Stimulated activated naive CD8-positive, alpha-beta T cell treated with anti-CD3 and anti-CD28 coated beads, Interleukin-15, Interleukin-2, amounts not matched to agents 100 ng/mL and 50 ng/mL, for 24 hours (primary cell): ENCODE results near the gene SREBF2.

Experiments
- H3K27ac Mint-ChIP-seq: one replicate; pipeline ENCODE4 v1.8.0; 2021; ENCODE audit warnings: mild to moderate bottlenecking, mixed read lengths
- H3K27me3 Mint-ChIP-seq: one replicate; pipeline ENCODE4 v1.8.0; 2021; ENCODE audit warnings: mixed read lengths
- H3K36me3 Mint-ChIP-seq: one replicate; pipeline ENCODE4 v1.8.0; 2021; ENCODE audit warnings: low read depth, mixed read lengths
- H3K4me1 Mint-ChIP-seq: one replicate; pipeline ENCODE4 v1.8.0; 2021; ENCODE audit warnings: low read depth, mixed read lengths
- H3K4me3 Mint-ChIP-seq: one replicate; pipeline ENCODE4 v1.8.0; 2021; ENCODE audit warnings: mild to moderate bottlenecking, mixed read lengths
- H3K9me3 Mint-ChIP-seq: one replicate; pipeline ENCODE4 v1.8.0; 2021; ENCODE audit warnings: mixed read lengths

Gene SREBF2

GRCh38 chr22:41912338-41913039, 79.6 kb downstream of the SREBF2 start:
- H3K9me3 Mint-ChIP-seq = no peaks in the 10 kb centered on the region
- H3K27ac Mint-ChIP-seq = no peak overlapping the region
- H3K4me1 Mint-ChIP-seq = peaks cover 41% of the 10 kb centered on the region
- H3K36me3 Mint-ChIP-seq = no peaks in the 10 kb centered on the region
- peaks cover 41% of the 10 kb centered on the region for H3K27me3 Mint-ChIP-seq
- H3K4me3 Mint-ChIP-seq = no peak overlapping the region

DNA sequence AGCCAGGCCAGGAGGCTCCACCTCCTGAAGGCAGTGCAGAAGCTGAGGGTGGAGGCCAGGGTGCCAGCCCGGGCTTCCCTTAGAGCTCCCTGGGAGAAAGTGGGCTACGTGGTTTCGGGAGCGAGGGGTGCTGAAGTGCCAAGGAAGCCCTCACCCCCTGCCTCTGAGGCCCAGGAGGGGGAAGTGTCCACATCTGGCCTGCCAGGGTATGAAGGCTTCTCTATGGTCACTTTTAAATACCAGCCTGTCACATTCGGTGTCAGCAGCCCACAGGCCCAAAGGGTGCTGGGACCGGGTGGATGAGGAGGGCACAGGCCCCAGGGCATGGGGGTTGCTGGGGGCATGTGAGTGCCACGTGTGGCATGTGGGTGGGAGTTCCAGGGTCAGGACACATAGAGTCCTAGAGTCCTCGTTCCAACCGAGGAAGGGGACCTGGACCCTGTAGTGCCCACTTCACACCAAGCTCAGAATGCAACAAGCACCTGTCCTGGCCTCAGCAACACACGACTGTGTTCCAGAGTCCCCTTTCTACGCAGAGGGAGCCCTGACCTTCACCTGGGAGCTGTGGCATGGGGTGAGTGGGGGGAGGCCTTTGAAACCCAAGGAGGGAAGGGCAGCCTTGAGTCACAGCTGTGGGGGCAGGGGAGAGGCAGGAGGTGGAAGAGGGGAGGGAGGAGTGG, 80.3 kb downstream of the SREBF2 start:
- Mint-ChIP-seq H3K9me3 (no peaks in the 10 kb centered on the region), H3K27ac (no peak overlapping the region), H3K4me1 (peaks cover 38% of the 10 kb centered on the region), H3K36me3 (no peaks in the 10 kb centered on the region), H3K4me3 (peak overlapping the region; percentile 37), H3K27me3 (peaks cover 41% of the 10 kb centered on the region)

DNA sequence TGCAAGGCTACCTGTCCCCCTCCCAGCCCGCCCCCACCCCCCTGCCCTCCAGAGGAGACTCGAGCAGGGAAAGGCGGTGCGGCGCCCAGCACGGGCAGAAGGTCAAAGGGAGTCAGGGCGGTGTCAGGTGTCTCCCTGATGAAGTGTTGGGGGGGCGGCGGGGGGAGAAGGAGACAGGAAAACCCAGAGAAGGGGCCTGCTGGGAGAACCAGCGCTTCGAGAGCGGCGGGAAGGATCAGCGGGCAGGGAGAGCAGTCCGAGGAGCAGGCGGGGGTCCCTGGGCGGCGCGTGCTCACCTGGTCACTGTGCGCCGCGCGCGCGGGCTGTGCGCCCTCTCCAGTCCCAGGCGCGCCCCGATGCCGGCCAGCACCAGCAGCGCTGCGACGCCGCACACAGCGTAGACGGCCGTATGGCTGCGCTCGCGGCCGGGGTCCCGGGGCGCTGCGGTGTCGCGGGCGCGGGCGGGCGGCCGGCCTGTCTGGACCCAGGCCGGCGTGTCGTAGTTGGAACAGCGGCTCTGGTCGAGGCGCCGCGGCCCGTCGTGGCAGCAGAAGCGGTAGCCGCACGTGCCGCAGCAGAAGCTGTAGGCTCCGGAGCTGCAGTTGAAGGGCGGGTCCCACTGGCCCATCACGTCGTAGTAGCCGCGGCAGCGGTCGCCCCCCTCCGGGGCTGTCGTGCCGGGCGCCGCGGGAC, 81.1 kb downstream of the SREBF2 start:
- Mint-ChIP-seq H3K4me3 (peak overlapping the region; percentile 41), H3K9me3 (no peaks in the 10 kb centered on the region), H3K36me3 (no peaks in the 10 kb centered on the region), H3K27ac (no peak overlapping the region), H3K4me1 (peaks cover 39% of the 10 kb centered on the region), H3K27me3 (peaks cover 41% of the 10 kb centered on the region)

GRCh38 chr22:41914611-41915034, 81.7 kb downstream of the SREBF2 start:
- H3K27me3 Mint-ChIP-seq = peaks cover 41% of the 10 kb centered on the region
- H3K9me3 Mint-ChIP-seq = no peaks in the 10 kb centered on the region
- H3K36me3 Mint-ChIP-seq = no peaks in the 10 kb centered on the region
- H3K4me1 Mint-ChIP-seq = peaks cover 38% of the 10 kb centered on the region
- no peak overlapping the region for H3K4me3 Mint-ChIP-seq
- H3K27ac Mint-ChIP-seq = no peak overlapping the region

DNA sequence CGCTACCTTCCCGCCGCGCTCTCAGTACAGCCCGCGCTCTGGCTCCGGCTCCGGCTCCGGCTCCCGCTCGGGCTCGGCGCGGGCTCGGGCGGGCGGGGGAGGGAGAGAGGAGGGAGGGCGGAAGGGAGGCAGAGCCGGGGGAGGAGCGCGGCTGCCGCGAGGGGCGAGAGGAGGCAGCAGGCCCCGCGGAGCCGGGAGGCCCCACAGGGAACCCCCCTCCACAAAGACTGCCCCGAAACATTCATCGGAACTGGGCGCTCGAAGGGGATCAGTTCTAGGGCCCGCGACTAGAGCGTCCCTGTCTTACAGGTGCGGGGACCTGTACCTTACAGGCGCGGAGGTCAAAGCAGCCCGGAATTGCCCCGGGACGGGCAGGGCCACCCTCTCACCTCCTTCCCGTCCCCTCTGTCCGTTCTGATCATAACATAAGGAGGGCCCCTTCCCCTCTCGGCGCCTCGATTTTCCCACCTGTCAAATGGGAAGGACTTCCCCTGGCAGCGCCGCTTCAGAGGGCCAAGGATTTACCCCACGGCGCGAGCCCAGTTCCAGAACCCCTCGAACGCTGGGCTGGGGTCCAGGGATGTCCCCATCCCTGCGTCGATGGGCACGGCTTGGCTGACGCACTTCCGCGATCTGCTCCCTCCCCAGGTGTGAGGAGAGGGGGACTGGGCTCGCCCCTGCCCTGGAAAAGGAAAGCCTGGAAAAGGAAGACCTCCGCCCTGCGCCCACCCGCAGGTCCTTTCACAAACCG, 82.3 kb downstream of the SREBF2 start, which contains the start of gene SHISA8:
Gene SHISA8, minus strand, starts transcription at position 40 of the 751 bp plus-strand sequence. CDS start 407 bp downstream, outside the sequence.
- Mint-ChIP-seq H3K27me3 (peaks cover 41% of the 10 kb centered on the region), H3K4me3 (peak within 1 kb of the TSS; percentile 41), H3K4me1 (peaks cover 40% of the 10 kb centered on the region), H3K36me3 (no peaks in the 10 kb centered on the region), H3K9me3 (no peaks in the 10 kb centered on the region), H3K27ac (no peak within 1 kb of the TSS)

DNA sequence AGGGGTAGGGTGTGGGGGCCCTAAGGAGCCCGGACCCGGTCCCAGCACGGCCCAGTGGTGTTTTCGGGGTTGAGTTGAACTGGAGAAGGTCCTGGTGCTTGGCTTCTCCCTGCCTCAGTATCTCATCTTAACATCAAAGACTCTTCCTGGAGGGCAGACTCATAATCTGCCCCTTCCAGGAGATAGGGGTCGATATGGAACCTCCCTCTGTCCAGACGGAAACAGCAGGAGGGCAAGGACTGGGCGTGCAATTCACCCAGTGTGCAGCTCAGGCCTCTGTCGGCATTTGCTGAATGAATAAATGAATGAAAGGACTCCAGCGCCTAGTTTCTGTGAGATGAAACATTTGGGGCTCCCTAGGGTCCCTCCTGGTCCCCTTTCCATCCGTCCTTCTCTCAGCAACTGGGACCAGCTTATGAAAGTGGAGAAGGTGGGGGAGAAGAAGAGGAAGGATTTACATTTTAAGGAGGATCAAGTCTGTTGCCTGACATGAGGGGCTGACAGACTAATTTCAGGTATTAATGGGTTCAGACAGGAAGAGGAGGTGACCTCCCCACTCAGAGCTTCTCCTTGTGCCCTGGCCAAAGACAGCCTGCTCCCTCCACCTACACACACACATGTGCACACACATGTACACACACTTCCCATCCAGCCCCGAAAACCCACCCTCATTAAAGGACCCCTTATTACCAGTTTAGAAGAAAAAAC, 83.0 kb downstream of the SREBF2 start:
- H3K4me3 Mint-ChIP-seq = peak overlapping the region; percentile 32
- H3K9me3 Mint-ChIP-seq = no peaks in the 10 kb centered on the region
- peaks cover 43% of the 10 kb centered on the region for H3K4me1 Mint-ChIP-seq
- no peaks in the 10 kb centered on the region for H3K36me3 Mint-ChIP-seq
- peaks cover 41% of the 10 kb centered on the region for H3K27me3 Mint-ChIP-seq
- no peak overlapping the region for H3K27ac Mint-ChIP-seq

DNA sequence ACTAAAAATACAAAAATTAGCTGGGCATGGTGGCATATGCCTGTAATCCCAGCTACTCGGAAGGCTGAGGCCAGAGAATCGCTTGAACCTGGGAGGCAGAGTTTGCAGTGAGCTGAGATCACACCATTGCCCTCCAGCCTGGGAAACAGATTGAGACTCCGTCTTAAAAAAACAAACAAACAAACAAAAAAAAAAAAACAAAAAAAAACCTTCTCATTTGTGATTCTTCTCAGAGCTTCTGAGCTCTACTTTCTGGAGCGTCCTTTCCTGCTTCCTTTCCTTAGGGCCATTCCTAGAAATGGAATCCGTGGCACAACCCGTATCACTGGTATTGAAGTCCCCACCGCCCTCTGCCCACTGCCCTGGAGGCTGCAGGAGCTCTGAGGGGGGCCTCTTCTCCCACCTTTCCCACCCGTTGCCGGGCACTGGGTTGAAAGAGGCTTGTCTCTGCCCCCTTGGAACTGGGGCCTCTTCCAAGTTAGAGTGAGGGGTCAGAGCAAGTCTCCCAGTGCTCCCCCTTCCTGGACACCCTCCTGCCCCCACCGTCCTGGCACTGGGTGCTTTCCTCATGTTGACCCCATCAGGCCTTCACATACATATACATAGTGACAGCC, 83.9 kb downstream of the SREBF2 start:
- H3K4me1 Mint-ChIP-seq = peaks cover 36% of the 10 kb centered on the region
- no peaks in the 10 kb centered on the region for H3K9me3 Mint-ChIP-seq
- no peak overlapping the region for H3K27ac Mint-ChIP-seq
- H3K27me3 Mint-ChIP-seq = peaks cover 34% of the 10 kb centered on the region
- no peak overlapping the region for H3K4me3 Mint-ChIP-seq
- H3K36me3 Mint-ChIP-seq = no peaks in the 10 kb centered on the region

GRCh38 chr22:41917375-41917902, 84.5 kb downstream of the SREBF2 start:
- peaks cover 28% of the 10 kb centered on the region for H3K27me3 Mint-ChIP-seq
- H3K27ac Mint-ChIP-seq = no peak overlapping the region
- H3K9me3 Mint-ChIP-seq = no peaks in the 10 kb centered on the region
- H3K4me1 Mint-ChIP-seq = peaks cover 34% of the 10 kb centered on the region
- no peak overlapping the region for H3K4me3 Mint-ChIP-seq
- H3K36me3 Mint-ChIP-seq = no peaks in the 10 kb centered on the region

GRCh38 chr22:41917903-41918791, 85.2 kb downstream of the SREBF2 start:
- Mint-ChIP-seq H3K4me1 (peaks cover 27% of the 10 kb centered on the region), H3K4me3 (peak overlapping the region; percentile 49), H3K9me3 (no peaks in the 10 kb centered on the region), H3K27me3 (peaks cover 21% of the 10 kb centered on the region), H3K27ac (no peak overlapping the region), H3K36me3 (no peaks in the 10 kb centered on the region)

GRCh38 chr22:41919357-41920224, 86.7 kb downstream of the SREBF2 start:
- Mint-ChIP-seq H3K4me1 (peaks cover 26% of the 10 kb centered on the region), H3K27me3 (peaks cover 18% of the 10 kb centered on the region), H3K36me3 (no peaks in the 10 kb centered on the region), H3K4me3 (peak overlapping the region; percentile 64), H3K27ac (no peak overlapping the region), H3K9me3 (no peaks in the 10 kb centered on the region)

DNA sequence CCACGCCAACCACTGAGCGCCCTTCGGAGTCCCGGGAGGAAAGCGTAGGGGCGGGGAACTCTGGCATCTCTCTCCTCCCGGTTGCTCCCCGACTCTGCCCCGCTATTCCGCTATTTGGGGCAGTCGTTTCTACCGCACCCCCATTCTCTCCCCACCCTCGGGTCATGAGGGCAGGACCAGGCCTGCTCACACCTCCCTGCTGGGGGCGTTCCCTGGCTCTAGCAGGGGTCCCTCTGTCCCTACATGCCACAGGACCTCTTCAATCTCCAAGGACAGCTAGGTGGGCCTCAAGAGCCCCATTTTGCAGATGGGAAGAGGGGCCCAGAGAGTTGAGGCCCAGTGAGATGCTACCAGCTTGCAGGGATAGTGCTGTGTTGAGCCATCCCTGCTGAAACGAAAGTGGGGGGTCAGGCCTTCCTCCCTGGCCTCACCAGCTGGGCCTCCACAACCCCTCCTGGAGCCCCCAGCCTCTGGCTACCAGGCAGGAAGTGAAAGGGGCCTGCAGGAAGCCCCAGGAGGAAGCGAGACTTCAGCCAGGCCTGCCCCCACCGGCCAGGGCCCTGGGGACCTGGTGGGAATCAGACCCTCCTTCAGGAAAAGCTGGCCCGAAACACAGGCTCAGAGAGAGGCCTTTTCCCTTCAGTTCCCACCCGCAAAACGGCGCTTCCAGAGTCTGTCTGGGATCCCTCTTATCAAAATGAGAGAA, 87.5 kb downstream of the SREBF2 start:
- H3K4me3 Mint-ChIP-seq = no peak overlapping the region
- peaks cover 20% of the 10 kb centered on the region for H3K27me3 Mint-ChIP-seq
- peak overlapping the region; percentile 26 for H3K27ac Mint-ChIP-seq
- H3K4me1 Mint-ChIP-seq = peaks cover 33% of the 10 kb centered on the region
- H3K9me3 Mint-ChIP-seq = no peaks in the 10 kb centered on the region
- peaks cover 4% of the 10 kb centered on the region for H3K36me3 Mint-ChIP-seq

- peaks cover 39% of the 10 kb centered on the region for H3K4me1 Mint-ChIP-seq
- no peaks in the 10 kb centered on the region for H3K9me3 Mint-ChIP-seq
- peaks cover 4% of the 10 kb centered on the region for H3K27me3 Mint-ChIP-seq
- peaks cover 4% of the 10 kb centered on the region for H3K36me3 Mint-ChIP-seq
- no peak overlapping the region for H3K4me3 Mint-ChIP-seq
- no peak overlapping the region for H3K27ac Mint-ChIP-seq
These were observed 89.4 kb downstream of the SREBF2 start for GRCh38 chr22:41922328-41922727.
